ENCODE data around the gene SSC5D.

The SSC5D gene

DNA sequence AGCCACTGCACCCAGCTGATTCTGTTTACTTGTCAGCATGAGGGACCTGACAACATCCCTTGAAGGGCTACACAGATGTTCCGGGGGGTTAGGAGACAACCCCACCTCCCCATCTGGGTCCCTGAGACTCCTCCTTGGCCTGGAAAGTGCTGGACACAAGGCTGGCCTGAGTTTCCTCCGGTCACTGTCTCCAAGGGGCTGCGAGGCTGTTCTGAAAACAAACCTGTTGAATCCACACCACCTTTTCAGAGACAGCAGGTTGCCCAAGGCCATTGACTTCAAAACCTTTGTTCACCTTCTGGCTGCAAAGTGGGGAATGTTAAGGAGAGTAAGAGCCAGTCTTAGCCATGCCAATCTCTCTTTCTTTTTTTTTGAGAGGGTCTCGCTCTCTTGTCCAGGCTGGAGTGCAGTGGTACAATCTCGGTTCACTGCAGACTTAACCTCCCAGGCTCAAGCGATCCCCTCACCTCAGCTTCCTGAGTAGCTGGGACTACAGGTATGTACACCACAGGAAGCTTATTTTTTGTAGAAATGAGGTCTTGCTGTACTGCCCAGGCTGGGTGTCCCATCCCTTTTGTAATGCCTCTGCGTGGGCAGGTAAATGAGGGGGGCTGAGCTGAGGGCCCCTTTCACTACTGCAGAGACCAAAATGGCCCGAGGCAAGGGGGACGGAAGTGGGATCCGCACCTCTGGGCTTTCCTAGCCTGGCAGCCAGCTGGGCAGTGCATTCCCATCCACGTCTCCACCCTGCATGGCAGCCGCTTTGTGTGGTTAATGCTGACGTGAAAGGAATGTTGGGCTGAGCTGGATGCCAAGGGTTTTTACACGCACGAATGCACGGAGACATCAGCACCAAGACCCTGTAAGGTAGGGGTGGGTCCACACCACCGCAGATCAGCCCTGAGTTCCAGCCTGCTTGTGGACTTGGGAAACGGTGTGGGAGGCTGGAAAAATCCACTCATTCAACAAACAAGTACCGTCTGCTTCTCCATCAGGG is 13.7 kb upstream of the SSC5D start:
- no peak for DNase-seq

GRCh38 chr19:55476100-55476775 is 12.0 kb upstream of the SSC5D start, which contains the start of gene ZNF628:
Gene ZNF628, plus strand, starts transcription at chr19:55476617. Its CDS starts 3,294 bp downstream, at chr19:55479911.
- peak; percentile 97 to 99 for DNase-seq

GRCh38 chr19:55477905-55478304 is 10.3 kb upstream of the SSC5D start:
- no peak for DNase-seq

DNA sequence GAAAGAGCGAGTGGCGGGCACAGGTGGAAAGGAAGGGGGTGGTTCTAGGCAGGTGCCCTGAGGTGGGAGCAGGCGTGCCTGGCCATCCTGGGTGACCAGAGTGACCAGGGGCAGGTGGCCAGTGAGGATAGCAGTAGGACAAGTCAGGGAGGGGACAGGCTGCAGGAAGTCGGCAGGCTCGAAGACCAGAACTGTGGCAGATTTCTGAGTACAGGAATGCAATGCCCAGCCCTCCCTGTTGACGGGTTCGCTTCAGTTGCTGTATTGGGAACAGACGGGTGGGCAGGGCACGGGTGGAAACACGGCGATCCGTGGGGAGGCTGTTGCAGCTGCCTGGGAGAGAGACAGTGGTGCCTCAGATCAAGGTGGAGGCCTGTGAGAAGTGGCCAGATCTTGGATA is 9.9 kb upstream of the SSC5D start:
- no peak for DNase-seq

DNA sequence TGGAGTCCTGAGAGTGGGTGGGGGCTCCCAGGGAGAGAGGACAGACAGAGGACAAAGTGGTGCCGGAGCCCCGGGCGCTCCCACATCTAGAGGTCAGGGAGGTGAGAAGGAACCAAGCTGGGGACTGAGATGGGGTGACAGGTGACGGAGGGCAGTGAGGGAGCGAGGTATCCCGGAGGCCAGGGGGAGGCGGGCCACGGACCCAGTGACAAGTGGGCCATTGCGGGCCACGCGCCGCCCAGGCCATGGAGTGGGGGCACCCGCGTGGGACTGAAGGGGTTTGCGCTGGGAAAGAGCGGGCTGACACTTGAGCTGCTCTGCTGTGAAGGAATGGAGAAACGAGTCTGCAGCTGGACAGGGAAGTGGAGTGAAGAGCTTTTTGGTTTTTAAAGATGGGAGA is 9.2 kb upstream of the SSC5D start:
- DNase-seq, result no peak

DNA sequence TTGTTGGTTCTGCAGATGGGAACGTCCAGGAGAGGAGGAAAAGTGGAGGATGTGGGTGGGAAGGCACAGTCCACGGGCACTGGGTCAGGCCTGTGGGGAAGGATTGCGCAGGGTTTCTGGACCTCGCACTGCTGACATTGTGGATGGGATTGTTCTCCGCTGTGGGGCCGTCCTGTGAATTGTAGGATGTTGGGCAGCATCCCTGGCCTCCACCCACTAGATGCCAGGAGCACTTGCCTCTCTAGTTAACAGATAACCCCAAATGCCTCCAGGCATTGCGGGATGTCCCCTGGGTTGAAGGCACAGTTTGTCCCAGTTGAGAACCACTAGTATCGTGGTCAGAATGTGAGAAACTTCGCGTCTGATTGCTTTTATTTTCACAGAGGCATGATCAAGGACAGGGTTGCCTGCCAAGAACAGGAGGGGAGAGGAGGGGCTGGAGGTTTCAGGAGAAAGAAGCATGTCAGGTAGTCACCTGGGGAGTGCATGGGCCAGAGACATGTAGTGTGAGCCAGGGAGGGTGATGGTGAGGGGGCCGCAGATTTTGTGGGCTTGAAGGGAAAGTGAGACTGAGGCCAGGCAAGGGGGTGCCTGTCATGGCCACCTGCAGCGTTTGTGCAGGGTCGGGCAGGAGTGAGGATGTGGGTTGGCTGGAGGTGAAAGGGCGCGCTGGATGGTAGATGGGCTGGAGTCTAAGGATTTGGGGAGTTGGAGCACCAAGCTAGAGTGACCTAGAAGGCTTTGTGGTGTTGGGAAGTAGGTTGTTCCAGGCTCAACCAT is 8.6 kb upstream of the SSC5D start:
- DNase-seq, result no peak

DNA sequence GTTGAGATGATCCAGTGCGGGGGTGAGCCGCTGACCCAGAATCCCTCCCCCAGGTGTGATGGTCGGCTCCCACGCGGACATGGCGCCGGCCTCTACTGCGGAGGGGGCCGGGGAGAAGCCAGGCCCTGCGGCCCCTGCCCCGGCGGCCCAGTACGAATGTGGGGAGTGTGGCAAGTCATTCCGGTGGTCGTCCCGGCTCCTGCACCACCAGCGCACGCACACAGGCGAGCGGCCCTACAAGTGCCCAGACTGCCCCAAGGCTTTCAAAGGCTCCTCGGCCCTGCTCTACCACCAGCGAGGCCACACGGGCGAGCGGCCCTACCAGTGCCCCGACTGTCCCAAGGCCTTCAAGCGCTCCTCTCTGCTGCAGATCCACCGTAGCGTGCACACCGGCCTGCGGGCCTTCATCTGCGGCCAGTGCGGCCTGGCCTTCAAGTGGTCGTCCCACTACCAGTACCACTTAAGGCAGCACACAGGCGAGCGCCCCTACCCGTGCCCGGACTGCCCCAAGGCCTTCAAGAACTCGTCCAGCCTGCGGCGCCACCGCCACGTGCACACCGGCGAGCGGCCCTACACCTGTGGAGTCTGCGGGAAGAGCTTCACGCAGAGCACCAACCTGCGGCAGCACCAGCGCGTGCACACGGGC is 7.0 kb upstream of the SSC5D start:
- no peak for DNase-seq

GRCh38 chr19:55481794-55482155 is 6.5 kb upstream of the SSC5D start:
- DNase-seq, result no peak

DNA sequence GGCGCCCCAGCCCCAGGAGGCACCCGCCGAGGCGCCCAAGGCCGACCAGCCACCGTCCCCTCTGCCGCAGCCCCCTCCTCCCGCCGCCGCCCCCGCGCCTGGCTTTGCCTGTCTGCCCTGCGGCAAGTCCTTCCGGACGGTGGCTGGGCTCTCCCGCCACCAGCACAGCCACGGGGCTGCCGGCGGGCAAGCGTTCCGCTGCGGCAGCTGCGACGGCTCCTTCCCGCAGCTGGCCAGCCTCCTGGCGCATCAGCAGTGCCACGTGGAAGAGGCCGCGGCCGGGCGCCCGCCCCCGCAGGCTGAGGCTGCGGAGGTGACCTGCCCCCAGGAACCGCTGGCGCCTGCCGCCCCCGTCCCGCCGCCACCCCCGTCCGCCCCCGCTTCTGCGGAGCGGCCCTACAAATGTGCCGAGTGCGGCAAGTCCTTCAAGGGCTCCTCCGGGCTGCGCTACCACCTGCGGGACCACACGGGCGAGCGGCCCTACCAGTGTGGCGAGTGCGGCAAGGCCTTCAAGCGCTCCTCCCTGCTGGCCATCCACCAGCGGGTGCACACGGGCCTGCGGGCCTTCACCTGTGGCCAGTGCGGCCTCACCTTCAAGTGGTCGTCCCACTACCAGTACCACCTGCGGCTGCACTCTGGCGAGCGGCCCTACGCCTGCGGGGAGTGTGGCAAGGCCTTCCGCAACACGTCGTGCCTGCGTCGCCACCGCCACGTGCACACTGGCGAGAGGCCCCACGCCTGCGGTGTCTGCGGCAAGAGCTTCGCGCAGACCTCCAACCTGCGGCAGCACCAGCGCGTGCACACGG is 5.9 kb upstream of the SSC5D start:
- DNase-seq, result no peak

DNA sequence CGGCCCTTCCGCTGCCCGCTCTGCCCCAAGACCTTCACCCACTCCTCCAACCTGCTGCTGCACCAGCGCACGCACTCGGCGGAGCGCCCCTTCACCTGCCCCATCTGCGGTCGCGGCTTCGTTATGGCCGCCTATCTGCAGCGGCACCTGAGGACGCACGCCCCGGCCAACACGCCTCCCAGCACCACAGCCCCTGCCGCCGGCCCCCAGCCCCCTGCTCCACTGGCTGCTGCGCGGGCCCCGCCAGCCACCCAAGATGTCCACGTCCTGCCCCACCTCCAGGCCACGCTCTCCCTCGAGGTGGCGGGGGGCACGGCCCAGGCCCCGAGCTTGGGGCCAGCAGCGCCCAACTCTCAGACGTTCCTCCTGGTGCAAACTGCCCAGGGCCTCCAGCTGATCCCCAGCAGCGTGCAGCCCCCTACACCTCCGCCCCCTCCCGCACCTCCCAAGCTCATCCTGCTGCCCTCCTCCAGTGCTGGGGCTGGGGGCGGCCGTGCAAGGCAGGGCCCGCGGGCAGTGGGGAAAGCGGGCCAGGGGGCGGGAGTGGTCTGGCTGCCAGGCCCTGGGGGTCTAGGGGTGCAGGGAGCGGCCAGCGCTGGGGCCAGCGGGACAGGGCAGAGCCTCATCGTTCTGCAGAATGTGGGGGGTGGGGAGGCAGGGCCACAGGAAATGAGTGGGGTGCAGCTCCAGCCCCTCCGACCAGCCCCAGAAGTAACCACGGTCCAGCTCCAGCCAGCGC is 5.1 kb upstream of the SSC5D start:
- no peak for DNase-seq

DNA sequence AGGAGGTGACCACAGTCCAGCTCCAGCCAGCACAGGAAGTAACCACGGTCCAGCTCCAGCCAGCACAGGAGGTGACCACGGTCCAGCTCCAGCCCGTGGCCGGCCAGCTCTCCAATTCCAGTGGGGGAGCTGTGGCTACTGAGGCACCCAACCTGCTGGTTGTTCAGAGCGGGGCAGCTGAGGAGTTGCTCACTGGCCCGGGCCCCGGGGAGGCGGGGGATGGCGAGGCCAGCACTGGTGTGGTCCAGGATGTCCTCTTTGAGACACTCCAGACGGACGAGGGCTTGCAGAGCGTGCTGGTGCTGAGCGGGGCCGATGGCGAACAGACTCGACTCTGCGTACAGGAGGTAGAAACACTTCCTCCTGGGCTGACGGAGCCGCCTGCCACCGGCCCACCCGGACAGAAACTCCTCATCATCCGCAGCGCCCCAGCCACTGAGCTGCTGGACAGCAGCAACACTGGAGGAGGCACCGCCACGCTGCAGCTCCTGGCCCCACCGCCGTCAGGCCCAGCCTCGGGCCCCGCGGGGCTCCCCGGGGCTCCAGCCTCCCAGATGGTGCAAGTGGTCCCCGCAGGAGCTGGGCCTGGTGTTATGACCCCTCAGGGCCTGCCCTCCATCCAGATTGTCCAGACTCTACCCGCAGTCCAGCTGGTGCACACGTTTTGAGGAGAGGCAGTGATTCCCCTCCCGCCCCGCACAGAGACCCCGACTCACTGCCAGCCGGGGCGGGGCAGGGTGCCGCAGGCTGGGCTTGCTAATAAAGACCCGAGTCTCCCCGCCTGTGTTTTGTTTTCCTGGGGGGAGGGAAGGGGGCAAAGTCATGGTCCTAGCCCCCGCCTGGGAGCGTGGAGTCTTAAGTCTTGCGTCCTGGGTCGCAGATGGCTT is 4.3 kb upstream of the SSC5D start:
- no peak for DNase-seq

GRCh38 chr19:55484593-55485438 is 3.4 kb upstream of the SSC5D start, which contains the start of gene NAT14:
Gene NAT14, plus strand, starts transcription at chr19:55485188. Its CDS starts 521 bp downstream, at chr19:55485709.
- peak; percentile 47 to 79 for DNase-seq

DNA sequence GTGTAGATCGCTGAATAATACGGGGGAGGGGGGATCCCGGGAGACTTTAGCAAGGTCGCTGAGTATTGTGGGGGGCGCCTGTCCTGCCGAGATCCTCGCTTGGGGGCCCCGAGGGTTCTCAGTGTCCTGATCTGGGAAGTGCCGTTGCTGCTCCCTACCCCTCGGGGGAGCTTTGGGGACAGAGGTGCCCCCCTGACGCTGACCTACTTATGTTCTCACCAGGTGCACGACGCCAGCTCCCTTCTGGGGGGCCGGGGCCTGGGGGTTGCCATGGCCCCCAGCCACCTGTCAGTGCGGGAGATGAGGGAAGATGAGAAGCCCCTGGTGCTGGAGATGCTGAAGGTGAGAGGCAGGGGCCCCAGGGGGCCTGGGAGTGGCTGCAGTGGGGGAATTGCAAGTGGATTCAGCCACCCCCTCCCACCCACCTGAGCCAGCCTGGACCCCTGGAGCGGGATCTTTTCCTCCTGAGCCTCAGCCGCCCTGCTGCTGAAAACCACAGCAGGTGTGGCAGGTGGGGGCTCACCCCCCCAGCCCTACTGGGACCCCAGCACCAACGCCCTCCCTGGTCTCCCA is 2.7 kb upstream of the SSC5D start:
- DNase-seq, result peak; percentile 22 to 66

GRCh38 chr19:55486043-55486970 is 1.9 kb upstream of the SSC5D start:
- no peak for DNase-seq

- DNase-seq, result no peak
Observed at GRCh38 chr19:55486971-55487923, 989 bp upstream of the SSC5D start.
